Panc1 (cell line): ENCODE results near the gene SND1. TPM values are rescaled to one million over a fixed set of nuclear protein-coding genes. Genes with fewer than 3 reads are reported as not detected.

Experiments used
- ATAC-seq: fragments of 200-7000 bp; cut with Tn5 transposase; 2 replicates; pipeline ENCODE4 v1.9.1; 2020; ENCODE audit warnings: mild to moderate bottlenecking, moderate library complexity
- BruUV-seq: library from RNA; stranded (reverse); fragments of 400-500 nt; replicated peaks from 2 replicates; lab custom pipeline; 2021; lab: Mats Ljungman, UMichigan
- CTCF ChIA-PET: fragments of 300-600 bp; sonication (Branson Sonifier 250); formaldehyde crosslinking; loops from one replicate; lab custom pipeline; 2022; ENCODE audit warnings: antibody characterized with exemption; lab: Charles Lee
- POLR2A ChIA-PET: fragments of 300-600 bp; sonication (Branson Sonifier 250); formaldehyde crosslinking; loops from one replicate; lab custom pipeline; 2022; ENCODE audit warnings: antibody characterized with exemption; lab: Charles Lee
- DNase-seq: peaks from one replicate; pipeline ENCODE4 v3.0.0-alpha.2; 2010; ENCODE audit warnings: low read depth, low spot score
- H3K27ac ChIP-seq: 2 replicates; pipeline ENCODE4 v1.5.1; 2011; ENCODE audit warnings: mild to moderate bottlenecking, low read length, inconsistent platforms
- H3K27me3 ChIP-seq: fragments of 200-500 bp; sonication (Bioruptor generic); 2 replicates; pipeline ENCODE4 v1.6.0; 2014; ENCODE audit warnings: low read length, inconsistent platforms; ENCODE audit not compliant: control insufficient read depth, insufficient read depth
- H3K36me3 ChIP-seq: fragments of 200-500 bp; sonication (Bioruptor generic); 2 replicates; pipeline ENCODE4 v1.5.1; 2014; ENCODE audit warnings: inconsistent platforms, mild to moderate bottlenecking, low read length, moderate library complexity; ENCODE audit not compliant: control insufficient read depth, insufficient read depth
- H3K4me1 ChIP-seq: 2 replicates; pipeline ENCODE4 v1.5.1; 2011; ENCODE audit warnings: inconsistent platforms, mild to moderate bottlenecking, low read length, moderate library complexity; ENCODE audit not compliant: control insufficient read depth, insufficient read depth
- H3K4me3 ChIP-seq, 2 experiments: 2 replicates each; pipeline ENCODE4 v1.5.1; 2011 to 2012; ENCODE audit warnings: low read depth in 2 of 2, low read length in 2 of 2, mild to moderate bottlenecking in 2 of 2, inconsistent platforms in 1 of 2, moderate library complexity in 1 of 2
- H3K9me3 ChIP-seq: fragments of 200-500 bp; sonication (Bioruptor generic); 2 replicates; pipeline ENCODE4 v1.5.1; 2014; ENCODE audit warnings: low read depth, mild to moderate bottlenecking, inconsistent platforms, low read length, moderate library complexity; ENCODE audit not compliant: control insufficient read depth, insufficient read depth
- CTCF ChIP-seq: fragments of 450-650 bp; IDR thresholded peaks from 2 replicates; pipeline ENCODE4 v1.5.1; 2017; ENCODE audit warnings: mild to moderate bottlenecking
- POLR2AphosphoS5 ChIP-seq: IDR thresholded peaks from 2 replicates; pipeline ENCODE4 v1.6.1; 2012; ENCODE audit warnings: mild to moderate bottlenecking, low read depth, low read length, moderate library complexity
- SIN3A ChIP-seq: IDR thresholded peaks from 2 replicates; pipeline ENCODE4 v1.6.1; 2012; ENCODE audit warnings: low read depth, mild to moderate bottlenecking, low read length, moderate library complexity, borderline replicate concordance; ENCODE audit not compliant: insufficient read depth
- TCF7L2 ChIP-seq: IDR thresholded peaks from 2 replicates; pipeline ENCODE4 v1.6.1; 2011; ENCODE audit warnings: mild to moderate bottlenecking, low read depth, low read length, inconsistent platforms
- in situ Hi-C: cut with HindIII; loops from 2 replicates; pipeline ENCODE4 v1.10.0; 2016; ENCODE audit warnings: low sequenced_read_pairs, low pct_unique_long_range_greater_than_20kb
- intact Hi-C: fragments of 100-400 bp; cut with micrococcal nuclease; formaldehyde crosslinking; loops from one replicate; pipeline ENCODE4 v1.10.0; 2022; ENCODE audit not compliant: unreplicated experiment
- total RNA-seq: library from RNA; stranded (reverse); gene quantifications from one replicate; pipeline ENCODE4 v1.2.1, GENCODE V29; 2021; ENCODE audit not compliant: unreplicated experiment
- TF ChIP-seq, protein P1 (sequence below), 2 experiments: IDR thresholded peaks; 2 replicates each; pipeline ENCODE4 v1.6.1; 2011 to 2012; ENCODE audit warnings: low read depth in 2 of 2, control low read depth in 1 of 2, low read length in 1 of 2, mild to moderate bottlenecking in 1 of 2, moderate library complexity in 1 of 2; ENCODE audit not compliant: insufficient read depth in 1 of 2

The SND1 gene
- total RNA-seq, 1 experiment from 2014 or later: 176 TPM

- no peaks in the 10 kb centered on the region for H3K27me3 ChIP-seq
- H3K4me3 ChIP-seq: no peak overlapping the region
- ATAC-seq (no peak), DNase-seq (no peak)
- in situ Hi-C loops: no loop called here
- CTCF ChIA-PET: no interaction called here
- no peaks in the 10 kb centered on the region for H3K9me3 ChIP-seq
- H3K4me1 ChIP-seq: no peaks in the 10 kb centered on the region
- H3K27ac ChIP-seq: no peak overlapping the region
- intact Hi-C loops: no loop called here
- H3K36me3 ChIP-seq: no peaks in the 10 kb centered on the region
- TF ChIP-seq CTCF (no peak), SIN3A (no peak), POLR2AphosphoS5 (no peak), TCF7L2 (no peak)
- TF ChIP-seq, protein P1, sequence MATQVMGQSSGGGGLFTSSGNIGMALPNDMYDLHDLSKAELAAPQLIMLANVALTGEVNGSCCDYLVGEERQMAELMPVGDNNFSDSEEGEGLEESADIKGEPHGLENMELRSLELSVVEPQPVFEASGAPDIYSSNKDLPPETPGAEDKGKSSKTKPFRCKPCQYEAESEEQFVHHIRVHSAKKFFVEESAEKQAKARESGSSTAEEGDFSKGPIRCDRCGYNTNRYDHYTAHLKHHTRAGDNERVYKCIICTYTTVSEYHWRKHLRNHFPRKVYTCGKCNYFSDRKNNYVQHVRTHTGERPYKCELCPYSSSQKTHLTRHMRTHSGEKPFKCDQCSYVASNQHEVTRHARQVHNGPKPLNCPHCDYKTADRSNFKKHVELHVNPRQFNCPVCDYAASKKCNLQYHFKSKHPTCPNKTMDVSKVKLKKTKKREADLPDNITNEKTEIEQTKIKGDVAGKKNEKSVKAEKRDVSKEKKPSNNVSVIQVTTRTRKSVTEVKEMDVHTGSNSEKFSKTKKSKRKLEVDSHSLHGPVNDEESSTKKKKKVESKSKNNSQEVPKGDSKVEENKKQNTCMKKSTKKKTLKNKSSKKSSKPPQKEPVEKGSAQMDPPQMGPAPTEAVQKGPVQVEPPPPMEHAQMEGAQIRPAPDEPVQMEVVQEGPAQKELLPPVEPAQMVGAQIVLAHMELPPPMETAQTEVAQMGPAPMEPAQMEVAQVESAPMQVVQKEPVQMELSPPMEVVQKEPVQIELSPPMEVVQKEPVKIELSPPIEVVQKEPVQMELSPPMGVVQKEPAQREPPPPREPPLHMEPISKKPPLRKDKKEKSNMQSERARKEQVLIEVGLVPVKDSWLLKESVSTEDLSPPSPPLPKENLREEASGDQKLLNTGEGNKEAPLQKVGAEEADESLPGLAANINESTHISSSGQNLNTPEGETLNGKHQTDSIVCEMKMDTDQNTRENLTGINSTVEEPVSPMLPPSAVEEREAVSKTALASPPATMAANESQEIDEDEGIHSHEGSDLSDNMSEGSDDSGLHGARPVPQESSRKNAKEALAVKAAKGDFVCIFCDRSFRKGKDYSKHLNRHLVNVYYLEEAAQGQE (IDR thresholded peaks at IDR 0.05; ENCODE audit: insufficient read depth in 1 of 2, low read depth in 2 of 2, low read length in 1 of 2): no peak
- POLR2A ChIA-PET: no interaction called here
- BruUV-seq: no TSS peak
Observed at GRCh38 chr7:128071376-128071775, 419.4 kb downstream of the SND1 start.

DNA sequence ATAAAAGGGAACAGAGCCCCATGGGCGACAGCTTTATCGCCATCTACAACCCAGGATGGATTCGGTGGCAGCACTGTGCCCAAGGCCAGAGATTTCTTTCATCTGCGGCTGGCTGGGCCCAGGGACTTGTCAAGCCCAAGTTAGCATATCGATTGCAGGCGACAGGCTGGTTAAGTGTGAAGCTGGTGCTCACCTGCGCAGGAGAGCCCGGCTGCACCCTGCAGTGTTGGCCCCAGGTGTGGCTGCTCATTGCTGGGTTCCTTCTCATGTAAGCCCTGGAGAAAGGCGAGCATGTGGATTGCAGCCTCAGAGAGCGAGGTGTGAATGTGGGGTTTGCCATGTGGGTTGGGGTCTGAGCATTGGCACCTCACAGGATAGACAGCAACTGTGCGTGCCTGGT lies 419.8 kb downstream of the SND1 start:
- Histone ChIP-seq H3K27me3 (no peaks in the 10 kb centered on the region), H3K4me3 (no peak overlapping the region), H3K9me3 (no peaks in the 10 kb centered on the region), H3K36me3 (no peaks in the 10 kb centered on the region), H3K4me1 (no peaks in the 10 kb centered on the region), H3K27ac (no peak overlapping the region)
- ATAC-seq (no peak), DNase-seq (no peak)
- TF ChIP-seq POLR2AphosphoS5 (no peak), TCF7L2 (no peak), SIN3A (no peak), CTCF (no peak)
- TF ChIP-seq, protein P1 (IDR thresholded peaks at IDR 0.05; ENCODE audit: insufficient read depth in 1 of 2, low read depth in 2 of 2, low read length in 1 of 2): no peak
- intact Hi-C loops (no loop called here), in situ Hi-C loops (no loop called here)
- no TSS peak for BruUV-seq
- ChIA-PET CTCF (no interaction called here), POLR2A (no interaction called here)
